ENCODE results near the gene GRIN3A.
A peak's percentile ranks its signal among the peaks of the same experiment; 100 is the strongest.

GRCh38 chr9:101727612-101728524 lies 10.6 kb downstream of the GRIN3A start:
- TF ChIP-seq, protein P1, sequence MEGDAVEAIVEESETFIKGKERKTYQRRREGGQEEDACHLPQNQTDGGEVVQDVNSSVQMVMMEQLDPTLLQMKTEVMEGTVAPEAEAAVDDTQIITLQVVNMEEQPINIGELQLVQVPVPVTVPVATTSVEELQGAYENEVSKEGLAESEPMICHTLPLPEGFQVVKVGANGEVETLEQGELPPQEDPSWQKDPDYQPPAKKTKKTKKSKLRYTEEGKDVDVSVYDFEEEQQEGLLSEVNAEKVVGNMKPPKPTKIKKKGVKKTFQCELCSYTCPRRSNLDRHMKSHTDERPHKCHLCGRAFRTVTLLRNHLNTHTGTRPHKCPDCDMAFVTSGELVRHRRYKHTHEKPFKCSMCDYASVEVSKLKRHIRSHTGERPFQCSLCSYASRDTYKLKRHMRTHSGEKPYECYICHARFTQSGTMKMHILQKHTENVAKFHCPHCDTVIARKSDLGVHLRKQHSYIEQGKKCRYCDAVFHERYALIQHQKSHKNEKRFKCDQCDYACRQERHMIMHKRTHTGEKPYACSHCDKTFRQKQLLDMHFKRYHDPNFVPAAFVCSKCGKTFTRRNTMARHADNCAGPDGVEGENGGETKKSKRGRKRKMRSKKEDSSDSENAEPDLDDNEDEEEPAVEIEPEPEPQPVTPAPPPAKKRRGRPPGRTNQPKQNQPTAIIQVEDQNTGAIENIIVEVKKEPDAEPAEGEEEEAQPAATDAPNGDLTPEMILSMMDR (IDR thresholded peaks at IDR 0.05): peak in 5 of 6 experiments; percentile 10 to 41 (median 34)
- TF ChIP-seq POLR2A (IDR thresholded peaks at IDR 0.05): no peak

All from esophagus squamous epithelium (tissue), 4 donors.